NCI-H2196 treated with DMSO at 0.1 percent for 48 hours (cell line): ENCODE data around the gene RNPEP.
"Not testable (repeated sequence)": the region's sequence is repeated elsewhere in the genome, so short reads cannot be mapped to it uniquely, and the experiment has no call there.

Source experiments
- DNase-seq: peaks from one replicate; lab custom pipeline; 2025; ENCODE audit not compliant: unreplicated experiment; lab: John Stamatoyannopoulos, UW

RNPEP gene

GRCh38 chr1:201982623-201983379, at the start of gene RNPEP:
Gene RNPEP, plus strand, starts transcription at chr1:201982648. Its CDS starts 19 bp downstream, at chr1:201982667.
- DNase-seq = peak; percentile 61

- DNase-seq = no peak
These were observed 48.5 kb upstream of the RNPEP start for GRCh38 chr1:201933840-201934430.

- DNase-seq = no peak
These were observed 44.7 kb upstream of the RNPEP start for GRCh38 chr1:201937624-201938213.

GRCh38 chr1:201938440-201939035, 43.9 kb upstream of the RNPEP start:
- DNase-seq = no peak

- no peak for DNase-seq
These were observed 43.3 kb upstream of the RNPEP start for GRCh38 chr1:201939148-201939547.

GRCh38 chr1:201939574-201939973, 42.9 kb upstream of the RNPEP start:
- no peak for DNase-seq

- DNase-seq = not testable (repeated sequence)
These were observed 42.1 kb upstream of the RNPEP start for GRCh38 chr1:201940316-201940715.

- DNase-seq = peak; percentile 23
These were observed 40.9 kb upstream of the RNPEP start for GRCh38 chr1:201941420-201942128.

GRCh38 chr1:201942129-201942495, 40.3 kb upstream of the RNPEP start:
- no peak for DNase-seq

- no peak for DNase-seq
These were observed 38.4 kb upstream of the RNPEP start for GRCh38 chr1:201944002-201944401.

- DNase-seq = no peak
These were observed 37.8 kb upstream of the RNPEP start for GRCh38 chr1:201944639-201945038.

GRCh38 chr1:201945157-201945556, 37.3 kb upstream of the RNPEP start:
- no peak for DNase-seq

- no peak for DNase-seq
These were observed 36.6 kb upstream of the RNPEP start for GRCh38 chr1:201945863-201946223.

- DNase-seq = no peak
These were observed 36.1 kb upstream of the RNPEP start, which contains the start of gene LMOD1 for GRCh38 chr1:201946224-201946908. Gene LMOD1, minus strand, starts transcription at chr1:201946548. Its CDS starts 208 bp downstream, at chr1:201946340.

GRCh38 chr1:201947697-201948008, 34.8 kb upstream of the RNPEP start:
- DNase-seq = no peak

GRCh38 chr1:201949491-201949890, 33.0 kb upstream of the RNPEP start:
- DNase-seq = no peak

- DNase-seq = no peak
These were observed 28.0 kb upstream of the RNPEP start for GRCh38 chr1:201954263-201955008.

- peak; percentile 96 for DNase-seq
These were observed 27.3 kb upstream of the RNPEP start, which contains the start of gene TIMM17A for GRCh38 chr1:201955009-201955728. Gene TIMM17A, plus strand, starts transcription at chr1:201955503. Its CDS starts 24 bp downstream, at chr1:201955527.

GRCh38 chr1:201955729-201956143, 26.7 kb upstream of the RNPEP start:
- DNase-seq = no peak
